ENCODE measurements around the gene PDE1A. TPM values are rescaled to one million over a fixed set of nuclear protein-coding genes. Genes with fewer than 3 reads are reported as not detected.

The PDE1A gene
- polyA plus RNA-seq, 1 experiment = 1.0 TPM

GRCh38 chr2:182318466-182319220 is 108.2 kb downstream of the PDE1A start:
- TF ChIP-seq CTCF (IDR thresholded peaks at IDR 0.05; ENCODE audit: insufficient read depth, low read depth, low read length) = no peak
- POLR2A ChIA-PET = no interaction called here

GRCh38 chr2:182316950-182317349 is 109.9 kb downstream of the PDE1A start:
- ChIA-PET POLR2A (no interaction called here), CTCF (no interaction called here)

More at GRCh38 chr2:182318466-182319220, 108.2 kb downstream of the PDE1A start:
- Histone ChIP-seq H3K27me3 (ENCODE audit: control insufficient read depth, insufficient read depth, low read length) (no peaks in the 10 kb centered on the region), H3K4me3 (ENCODE audit: low read depth, low read length) (no peak overlapping the region), H3K36me3 (ENCODE audit: control insufficient read depth, insufficient read depth, low read length) (no peaks in the 10 kb centered on the region)
- no peak for DNase-seq (ENCODE audit: low read depth)
- CTCF ChIA-PET = no interaction called here

GRCh38 chr2:182302972-182303371 is 123.9 kb downstream of the PDE1A start:
- ChIA-PET CTCF (interaction anchor here (1.2 to 1.9 kb wide), 3 partner anchors 12 to 346 kb away, joined by 3 to 7 read pairs (median 3); no protein-coding TSS in a partner anchor), POLR2A (no interaction called here)
- Histone ChIP-seq H3K36me3 (ENCODE audit: control insufficient read depth, insufficient read depth, low read length) (no peaks in the 10 kb centered on the region), H3K4me3 (ENCODE audit: low read depth, low read length) (no peak overlapping the region), H3K27me3 (ENCODE audit: control insufficient read depth, insufficient read depth, low read length) (no peaks in the 10 kb centered on the region)
- DNase-seq (ENCODE audit: low read depth) = no peak
- no peak for TF ChIP-seq CTCF (IDR thresholded peaks at IDR 0.05; ENCODE audit: insufficient read depth, low read depth, low read length)

More at GRCh38 chr2:182316950-182317349, 109.9 kb downstream of the PDE1A start:
- Histone ChIP-seq H3K36me3 (ENCODE audit: control insufficient read depth, insufficient read depth, low read length) (no peaks in the 10 kb centered on the region), H3K4me3 (ENCODE audit: low read depth, low read length) (no peak overlapping the region), H3K27me3 (ENCODE audit: control insufficient read depth, insufficient read depth, low read length) (no peaks in the 10 kb centered on the region)
- TF ChIP-seq CTCF (IDR thresholded peaks at IDR 0.05; ENCODE audit: insufficient read depth, low read depth, low read length) = no peak
- DNase-seq (ENCODE audit: low read depth) = no peak

GRCh38 chr2:182302174-182302573 is 124.7 kb downstream of the PDE1A start:
- POLR2A ChIA-PET = no interaction called here
- DNase-seq (ENCODE audit: low read depth) = no peak
- H3K27me3 ChIP-seq (ENCODE audit: control insufficient read depth, insufficient read depth, low read length) = no peaks in the 10 kb centered on the region

GRCh38 chr2:182301093-182301492 is 125.7 kb downstream of the PDE1A start:
- CTCF ChIA-PET = interaction anchor here (1.1 kb wide), 1 partner anchor 33 kb away, joined by 3 read pairs; no protein-coding TSS in a partner anchor
- DNase-seq (ENCODE audit: low read depth) = no peak
- TF ChIP-seq CTCF (IDR thresholded peaks at IDR 0.05; ENCODE audit: insufficient read depth, low read depth, low read length) = no peak
- Histone ChIP-seq H3K27me3 (ENCODE audit: control insufficient read depth, insufficient read depth, low read length) (no peaks in the 10 kb centered on the region), H3K36me3 (ENCODE audit: control insufficient read depth, insufficient read depth, low read length) (no peaks in the 10 kb centered on the region), H3K4me3 (ENCODE audit: low read depth, low read length) (no peak overlapping the region)
- POLR2A ChIA-PET = no interaction called here

More at GRCh38 chr2:182302174-182302573, 124.7 kb downstream of the PDE1A start:
- CTCF ChIA-PET = no interaction called here
- Histone ChIP-seq H3K36me3 (ENCODE audit: control insufficient read depth, insufficient read depth, low read length) (no peaks in the 10 kb centered on the region), H3K4me3 (ENCODE audit: low read depth, low read length) (no peak overlapping the region)
- no peak for TF ChIP-seq CTCF (IDR thresholded peaks at IDR 0.05; ENCODE audit: insufficient read depth, low read depth, low read length)
